Breast epithelium (tissue), 4 donors: ENCODE results near the gene LDLRAP1. TPM values are rescaled to one million over a fixed set of nuclear protein-coding genes. Genes with fewer than 3 reads are reported as not detected.
A peak's percentile ranks its signal among the peaks of the same experiment; 100 is the strongest.

ENCODE experiments used
- DNase-seq, 2 donors: peaks; one replicate each; pipeline ENCODE4 v3.0.0-alpha.2; 2019; ENCODE audit warnings: low spot score in 2 of 2
- H3K27ac ChIP-seq, 2 donors: fragments of 200-600 bp; sonication (generic) in 1 of 2; one replicate each; pipeline ENCODE4 v1.5.1; 2016 to 2019; ENCODE audit warnings: mild to moderate bottlenecking in 1 of 2
- H3K27me3 ChIP-seq, 2 donors: fragments of 200-600 bp; sonication (generic) in 1 of 2; one replicate each; pipeline versions ENCODE4 v1.5.1 to v1.6.0; 2017 to 2019; ENCODE audit warnings: control low read depth in 1 of 2, mild to moderate bottlenecking in 1 of 2
- H3K36me3 ChIP-seq: fragments of 200-600 bp; one replicate; pipeline ENCODE4 v1.5.1; 2019
- H3K4me1 ChIP-seq, 2 donors: fragments of 200-600 bp; sonication (generic); one replicate each; pipeline ENCODE4 v1.5.1; 2016 to 2019; ENCODE audit warnings: control low read depth in 1 of 2
- H3K4me3 ChIP-seq, 3 donors: fragments of 200-600 bp; sonication (generic); 1 replicate in 2 of 3; 2 replicates in 1 of 3; pipeline ENCODE4 v1.5.1; 2016 to 2019; ENCODE audit warnings: mild to moderate bottlenecking in 3 of 3, moderate library complexity in 2 of 3
- H3K9me3 ChIP-seq, 2 donors: fragments of 200-600 bp; sonication (generic) in 1 of 2; one replicate each; pipeline ENCODE4 v1.5.1; 2016 to 2019; ENCODE audit warnings: control low read depth in 1 of 2
- POLR2A ChIP-seq: fragments of 450-650 bp; IDR thresholded peaks from one replicate; pipeline ENCODE4 v1.6.1; 2016; ENCODE audit warnings: antibody characterized with exemption, mild to moderate bottlenecking, moderate library complexity
- POLR2AphosphoS5 ChIP-seq, 3 donors: sonication (generic); formaldehyde crosslinking; IDR thresholded peaks; one replicate each; pipeline ENCODE4 v1.6.1; 2017; ENCODE audit warnings: antibody characterized with exemption in 3 of 3
- intact Hi-C: fragments of 100-400 bp; cut with DNase I; formaldehyde crosslinking; loops from one replicate; pipeline ENCODE4 v1.15.1; 2023; ENCODE audit warnings: low total_unique reads
- total RNA-seq, 3 donors: library from RNA; depleted of rRNA; stranded (reverse); fragments of >200 nt; gene quantifications; one replicate each; pipeline ENCODE4 v1.1.0, GENCODE V29; 2016
- TF ChIP-seq, protein P1 (sequence below), 3 donors: fragments of 450-650 bp; IDR thresholded peaks; one replicate each; pipeline ENCODE4 v1.5.1; 2016 to 2017; ENCODE audit warnings: antibody characterized with exemption in 3 of 3, mild to moderate bottlenecking in 3 of 3, moderate library complexity in 3 of 3

Gene LDLRAP1
- total RNA-seq, 3 donors from 2014 or later, result 10.7 to 17.0 (median 16.5) TPM

DNA sequence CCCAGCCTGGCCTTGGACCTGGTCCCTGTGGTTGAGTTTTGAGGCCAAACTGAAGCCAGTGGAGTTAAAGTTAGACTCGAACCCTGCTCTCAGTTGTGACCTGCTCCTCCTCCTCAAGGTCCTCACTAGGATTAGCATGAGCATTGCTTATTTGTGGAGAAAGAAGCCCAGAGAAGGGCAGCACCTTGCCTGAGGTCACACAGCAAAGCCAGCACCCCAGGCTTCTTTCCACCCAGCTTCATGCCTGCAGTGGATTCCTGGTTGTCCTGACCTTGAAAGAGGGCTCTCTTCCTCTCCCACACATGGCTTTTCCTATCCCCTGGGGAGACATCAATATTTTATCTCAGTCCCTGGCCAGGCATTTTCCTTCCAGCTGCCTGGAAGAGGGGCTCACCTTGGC lies 2.8 kb downstream of the LDLRAP1 start:
- no peaks in the 10 kb centered on the region for H3K36me3 ChIP-seq
- no peak for DNase-seq
- H3K27me3 ChIP-seq, result no peaks in the 10 kb centered on the region
- no peaks in the 10 kb centered on the region for H3K9me3 ChIP-seq
- TF ChIP-seq, protein P1, sequence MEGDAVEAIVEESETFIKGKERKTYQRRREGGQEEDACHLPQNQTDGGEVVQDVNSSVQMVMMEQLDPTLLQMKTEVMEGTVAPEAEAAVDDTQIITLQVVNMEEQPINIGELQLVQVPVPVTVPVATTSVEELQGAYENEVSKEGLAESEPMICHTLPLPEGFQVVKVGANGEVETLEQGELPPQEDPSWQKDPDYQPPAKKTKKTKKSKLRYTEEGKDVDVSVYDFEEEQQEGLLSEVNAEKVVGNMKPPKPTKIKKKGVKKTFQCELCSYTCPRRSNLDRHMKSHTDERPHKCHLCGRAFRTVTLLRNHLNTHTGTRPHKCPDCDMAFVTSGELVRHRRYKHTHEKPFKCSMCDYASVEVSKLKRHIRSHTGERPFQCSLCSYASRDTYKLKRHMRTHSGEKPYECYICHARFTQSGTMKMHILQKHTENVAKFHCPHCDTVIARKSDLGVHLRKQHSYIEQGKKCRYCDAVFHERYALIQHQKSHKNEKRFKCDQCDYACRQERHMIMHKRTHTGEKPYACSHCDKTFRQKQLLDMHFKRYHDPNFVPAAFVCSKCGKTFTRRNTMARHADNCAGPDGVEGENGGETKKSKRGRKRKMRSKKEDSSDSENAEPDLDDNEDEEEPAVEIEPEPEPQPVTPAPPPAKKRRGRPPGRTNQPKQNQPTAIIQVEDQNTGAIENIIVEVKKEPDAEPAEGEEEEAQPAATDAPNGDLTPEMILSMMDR (IDR thresholded peaks at IDR 0.05), result no peak
- no peak for TF ChIP-seq POLR2AphosphoS5 (IDR thresholded peaks at IDR 0.05)
- TF ChIP-seq POLR2A, result no peak
- peaks cover 0 to 4% of the 10 kb centered on the region in 2 donors for H3K4me1 ChIP-seq
- intact Hi-C loops, result no loop called here
- H3K27ac ChIP-seq, result no peak overlapping the region
- H3K4me3 ChIP-seq, result no peak overlapping the region

DNA sequence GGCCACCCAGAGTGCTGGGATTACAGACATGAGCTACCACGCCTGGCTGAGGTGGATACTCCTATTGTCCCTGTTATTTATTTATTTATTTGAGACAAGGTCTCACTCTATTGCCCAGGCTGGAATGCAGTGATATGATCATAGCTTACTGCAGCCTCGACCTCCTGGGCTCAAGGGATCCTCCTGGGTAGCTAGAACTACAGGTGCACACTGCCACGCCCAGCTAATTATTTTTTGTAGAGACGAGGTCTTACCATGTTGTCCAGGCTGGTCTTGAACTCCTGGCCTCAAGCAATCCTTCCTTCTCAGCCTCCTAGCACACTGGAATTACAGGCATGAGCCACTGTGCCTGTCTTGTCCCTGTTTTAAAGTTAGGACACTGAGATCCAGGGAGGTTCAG lies 5.2 kb downstream of the LDLRAP1 start:
- intact Hi-C loops, result no loop called here
- Histone ChIP-seq H3K36me3 (no peaks in the 10 kb centered on the region), H3K4me3 (no peak overlapping the region), H3K9me3 (no peaks in the 10 kb centered on the region), H3K27me3 (no peaks in the 10 kb centered on the region), H3K27ac (no peak overlapping the region), H3K4me1 (peaks cover 0 to 4% of the 10 kb centered on the region in 2 donors)
- no peak for DNase-seq
- TF ChIP-seq, protein P1 (IDR thresholded peaks at IDR 0.05), result no peak
- TF ChIP-seq POLR2A, result no peak
- no peak for TF ChIP-seq POLR2AphosphoS5 (IDR thresholded peaks at IDR 0.05)

DNA sequence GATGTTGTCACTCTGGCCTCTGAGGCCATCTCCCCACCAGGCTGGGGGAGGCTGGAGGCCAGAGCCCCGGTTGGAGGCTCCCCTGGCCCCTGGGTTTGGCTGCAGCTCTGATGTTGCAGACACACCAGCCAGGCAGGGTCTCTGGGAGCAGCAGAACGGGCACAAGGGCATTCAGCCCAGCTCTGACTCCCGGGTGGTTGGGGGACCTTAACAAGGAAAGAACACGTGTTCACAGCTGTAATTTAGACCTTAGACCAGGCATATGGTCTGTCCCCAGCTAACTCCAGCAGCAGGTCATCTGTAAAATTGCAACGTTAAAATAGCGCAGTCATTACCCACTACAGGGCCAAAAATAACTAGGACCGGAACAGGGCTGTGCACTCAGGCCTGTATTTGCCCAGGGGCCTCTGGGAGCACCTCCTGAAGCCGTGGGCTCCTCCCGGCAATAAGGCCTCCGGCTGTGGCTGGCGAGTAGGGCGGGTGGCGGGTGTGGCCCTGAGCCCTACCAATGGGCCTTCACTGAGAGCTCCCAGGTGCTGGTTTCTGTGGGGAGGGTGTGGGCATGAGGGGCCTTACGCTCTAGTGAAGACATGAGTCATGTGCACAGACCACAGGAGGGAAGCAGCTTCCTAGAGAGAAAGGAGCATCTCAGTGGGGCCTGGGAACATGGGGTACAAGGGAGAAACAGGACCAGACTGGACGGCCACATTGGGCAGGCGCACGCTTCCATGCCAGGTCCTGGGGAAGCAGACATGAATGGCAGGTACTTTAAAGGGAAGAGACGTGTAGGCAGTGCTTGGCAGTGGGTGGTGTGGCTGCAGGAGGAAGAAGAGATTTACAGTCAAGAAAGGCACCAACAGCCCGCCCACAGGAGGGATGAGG lies 6.1 kb downstream of the LDLRAP1 start:
- intact Hi-C loops, result no loop called here
- Histone ChIP-seq H3K9me3 (no peaks in the 10 kb centered on the region), H3K36me3 (no peaks in the 10 kb centered on the region), H3K4me3 (peak overlapping the region in 1 of 3 donors; percentile 7), H3K27ac (peak overlapping the region; percentile 23 to 62), H3K4me1 (peaks cover 0 to 4% of the 10 kb centered on the region in 2 donors), H3K27me3 (no peaks in the 10 kb centered on the region)
- TF ChIP-seq POLR2A (no peak), POLR2AphosphoS5 (IDR thresholded peaks at IDR 0.05) (no peak)
- TF ChIP-seq, protein P1 (IDR thresholded peaks at IDR 0.05), result no peak
- DNase-seq, result no peak

DNA sequence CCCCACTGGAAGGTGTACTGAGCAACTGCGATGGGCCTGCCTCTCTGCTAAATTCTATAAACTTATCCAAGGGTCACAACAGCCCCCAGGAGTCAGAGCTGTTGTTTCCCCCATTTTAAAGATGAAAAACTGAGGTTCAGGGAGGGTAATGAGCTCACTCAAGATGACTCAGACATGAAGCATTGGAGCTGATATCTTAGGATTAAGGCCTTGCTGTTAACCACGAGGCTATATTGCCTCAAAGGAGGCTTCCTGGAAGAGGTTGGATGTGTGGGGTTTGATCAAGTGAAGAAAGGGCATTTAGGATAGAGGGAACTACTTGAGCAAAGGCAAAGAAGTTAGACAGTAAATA lies 6.7 kb downstream of the LDLRAP1 start:
- Histone ChIP-seq H3K27ac (peak overlapping the region; percentile 23 to 62), H3K4me1 (peaks cover 0 to 1% of the 10 kb centered on the region in 2 donors), H3K36me3 (no peaks in the 10 kb centered on the region), H3K4me3 (no peak overlapping the region), H3K27me3 (no peaks in the 10 kb centered on the region), H3K9me3 (no peaks in the 10 kb centered on the region)
- DNase-seq, result no peak
- intact Hi-C loops, result no loop called here
- TF ChIP-seq, protein P1 (IDR thresholded peaks at IDR 0.05), result no peak
- TF ChIP-seq POLR2AphosphoS5 (IDR thresholded peaks at IDR 0.05) (no peak), POLR2A (no peak)

DNA sequence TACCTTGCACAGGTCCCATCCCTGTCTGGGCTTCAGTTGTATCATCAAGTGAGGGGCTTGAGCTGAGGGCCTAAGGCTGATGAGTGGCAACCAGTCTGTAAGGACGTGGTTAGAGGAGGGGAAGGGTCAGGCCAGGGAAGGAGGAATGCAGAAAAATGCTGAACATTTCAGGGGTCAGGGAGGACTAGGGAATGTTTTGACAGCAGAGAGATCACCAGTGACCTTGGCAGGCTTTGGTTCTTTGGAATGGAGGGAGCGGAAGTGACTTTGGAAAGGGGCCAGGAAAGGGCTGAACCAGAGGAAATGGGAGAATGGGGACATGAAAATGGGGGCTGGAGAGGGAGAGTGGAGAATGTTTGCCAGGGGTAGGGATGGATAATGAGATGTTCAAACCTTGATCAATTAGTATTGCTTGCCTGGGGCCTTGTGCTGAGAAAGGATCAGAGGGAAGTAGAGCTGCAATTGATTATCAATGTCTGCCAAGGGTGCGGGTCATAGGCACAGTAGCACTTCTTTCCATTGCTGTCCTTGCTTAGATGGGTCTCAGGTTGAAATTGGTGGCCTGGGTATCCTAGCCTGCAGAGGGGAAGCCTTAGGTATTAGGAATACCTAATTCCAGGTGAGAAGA lies 7.4 kb downstream of the LDLRAP1 start:
- DNase-seq, result no peak
- Histone ChIP-seq H3K4me3 (no peak overlapping the region), H3K9me3 (no peaks in the 10 kb centered on the region), H3K27ac (peak overlapping the region; percentile 23 to 38), H3K36me3 (no peaks in the 10 kb centered on the region), H3K27me3 (no peaks in the 10 kb centered on the region), H3K4me1 (peaks cover 0 to under 1% of the 10 kb centered on the region in 2 donors)
- intact Hi-C loops, result no loop called here
- TF ChIP-seq, protein P1 (IDR thresholded peaks at IDR 0.05), result no peak
- no peak for TF ChIP-seq POLR2A
